Lung (tissue), 12 donors: Measurements from ENCODE around the gene TRIM14. TPM values are rescaled to one million over a fixed set of nuclear protein-coding genes. Genes with fewer than 3 reads are reported as not detected.

Experiments used
- ATAC-seq: fragments of 200-7000 bp; cut with Tn5 transposase; one replicate; pipeline ENCODE4 v1.9.1; 2020; ENCODE audit warnings: moderate number of reproducible peaks; ENCODE audit not compliant: insufficient read depth, low FRiP score
- DNase-seq, 3 donors: peaks; one replicate each; pipeline ENCODE4 v3.0.0-alpha.2; 2013 to 2017
- H3K27ac ChIP-seq, 2 donors: one replicate each; pipeline ENCODE4 v1.5.1; 2013; ENCODE audit warnings: mild to moderate bottlenecking in 2 of 2, moderate library complexity in 2 of 2, control low read depth in 1 of 2, inconsistent platforms in 1 of 2, low read depth in 1 of 2, low read length in 1 of 2
- H3K27me3 ChIP-seq, 3 donors: one replicate each; pipeline ENCODE4 v1.5.1; 2013; ENCODE audit warnings: low read length in 2 of 3; ENCODE audit not compliant: control insufficient read depth in 3 of 3, insufficient read depth in 3 of 3
- H3K36me3 ChIP-seq, 4 donors: one replicate each; pipeline ENCODE4 v1.5.1; 2013; ENCODE audit warnings: low read length in 4 of 4, mild to moderate bottlenecking in 1 of 4, moderate library complexity in 1 of 4; ENCODE audit not compliant: control insufficient read depth in 4 of 4, insufficient read depth in 4 of 4
- H3K4me1 ChIP-seq, 5 donors: one replicate each; pipeline ENCODE4 v1.5.1; 2013; ENCODE audit warnings: low read length in 5 of 5, mild to moderate bottlenecking in 2 of 5, moderate library complexity in 1 of 5; ENCODE audit not compliant: control insufficient read depth in 5 of 5, insufficient read depth in 5 of 5
- H3K4me3 ChIP-seq: one replicate; pipeline ENCODE4 v1.5.1; 2013; ENCODE audit warnings: mild to moderate bottlenecking, control low read depth, moderate library complexity
- H3K9ac ChIP-seq, 2 donors: one replicate each; pipeline ENCODE4 v1.5.1; 2013; ENCODE audit warnings: low read length in 2 of 2, control low read depth in 1 of 2; ENCODE audit not compliant: insufficient read depth in 1 of 2
- H3K9me3 ChIP-seq, 4 donors: one replicate each; pipeline ENCODE4 v1.5.1; 2013; ENCODE audit warnings: low read length in 3 of 4, mild to moderate bottlenecking in 1 of 4, moderate library complexity in 1 of 4; ENCODE audit not compliant: control insufficient read depth in 4 of 4, insufficient read depth in 3 of 4
- CTCF ChIP-seq: IDR thresholded peaks from 2 replicates; pipeline ENCODE4 v1.5.1; 2012; ENCODE audit warnings: mild to moderate bottlenecking; ENCODE audit errors: control extremely low read depth, extremely low read depth
- WGBS, 2 donors: extraction: QIAGEN DNeasy Blood & Tissue Kit; methylation state at CpG; one replicate each; pipeline ENCODE4 v1.1.7; 2013; 5-methylcytosine and 5-hydroxymethylcytosine counted together
- polyA plus RNA-seq, 2 donors: library from polyadenylated mRNA; stranded (reverse); fragments of 200-250 nt; gene quantifications; one replicate each; pipeline ENCODE4 v1.2.1, GENCODE V29; 2013
- total RNA-seq, 2 donors: library from RNA; depleted of rRNA in 1 of 2; stranded (reverse); fragments of >200 nt in 1 of 2; gene quantifications; one replicate each; pipeline ENCODE4 v1.2.1, GENCODE V29; 2014 to 2021
- donor health status: control.
- donor health status: control.
- donor health status: Bipolar disorder and iron deficiency.
- donor health status: healthy.
- donor health status: DM: yes; HTN: yes; CAD: no.

TRIM14 gene
- total and polyA plus RNA-seq, 4 donors = 5.0 to 42.7 (median 12.1) TPM

- Histone ChIP-seq H3K4me3 (no peak overlapping the region), H3K9me3 (no peaks in the 10 kb centered on the region), H3K27ac (no peak overlapping the region), H3K4me1 (peaks cover 0 to 3% (median 2%) of the 10 kb centered on the region in 5 donors), H3K9ac (no peak overlapping the region), H3K27me3 (no peaks in the 10 kb centered on the region), H3K36me3 (peaks cover 0 to 7% (median 3%) of the 10 kb centered on the region in 4 donors)
- no peak for TF ChIP-seq CTCF
- DNase-seq (no peak), ATAC-seq (no peak)
- 98 to 99% methylated on average over 7 of the region's 7 CpGs for WGBS, 2 donors
Observed at GRCh38 chr9:98070704-98071103, 48.3 kb downstream of the TRIM14 start.

GRCh38 chr9:98069551-98069950, 49.5 kb downstream of the TRIM14 start:
- no peak overlapping the region for H3K4me3 ChIP-seq
- H3K27me3 ChIP-seq = no peaks in the 10 kb centered on the region
- no peak for TF ChIP-seq CTCF
- H3K4me1 ChIP-seq = peaks cover 0 to 3% (median 1%) of the 10 kb centered on the region in 5 donors
- no peak overlapping the region for H3K9ac ChIP-seq
- 89 to 95% methylated on average over 6 of the region's 6 CpGs for WGBS, 2 donors
- no peaks in the 10 kb centered on the region for H3K9me3 ChIP-seq
- no peak overlapping the region for H3K27ac ChIP-seq
- peaks cover 0 to 10% (median 6%) of the 10 kb centered on the region in 4 donors for H3K36me3 ChIP-seq
- ATAC-seq = no peak
- no peak for DNase-seq

GRCh38 chr9:98067184-98067583, 51.8 kb downstream of the TRIM14 start:
- peaks cover 0 to 16% (median 11%) of the 10 kb centered on the region in 4 donors for H3K36me3 ChIP-seq
- no peak for TF ChIP-seq CTCF
- peaks cover 0 to 2% (median 0%) of the 10 kb centered on the region in 5 donors for H3K4me1 ChIP-seq
- no peak for ATAC-seq
- no peaks in the 10 kb centered on the region for H3K9me3 ChIP-seq
- no peak overlapping the region for H3K9ac ChIP-seq
- no peaks in the 10 kb centered on the region for H3K27me3 ChIP-seq
- DNase-seq = no peak
- H3K4me3 ChIP-seq = no peak overlapping the region
- H3K27ac ChIP-seq = no peak overlapping the region
- 74 to 93% methylated on average over 2 of the region's 2 CpGs for WGBS, 2 donors

DNA sequence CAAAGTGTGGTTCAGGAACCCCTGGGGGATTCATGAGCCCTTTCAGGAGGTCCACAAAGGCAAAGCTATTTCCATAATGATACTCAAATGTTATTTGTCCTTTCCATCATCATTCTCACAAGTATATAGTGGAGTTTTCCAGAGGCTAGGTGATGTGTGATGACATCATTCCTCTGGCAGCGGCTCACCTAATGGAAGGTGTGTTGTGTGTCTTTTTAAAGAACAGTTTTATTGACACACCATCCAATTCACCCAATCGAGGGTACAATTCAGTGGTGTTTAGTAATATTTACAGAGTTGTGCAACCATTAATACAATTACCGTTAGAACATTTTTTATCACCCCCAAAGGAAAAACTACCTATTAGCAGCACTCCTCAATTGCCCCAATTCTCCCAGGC, 52.8 kb downstream of the TRIM14 start:
- no peak overlapping the region for H3K9ac ChIP-seq
- H3K4me1 ChIP-seq = no peaks in the 10 kb centered on the region
- whole genome bisulfite sequencing, 2 donors = 70 to 77% methylated on average over 3 of the region's 3 CpGs
- ATAC-seq = no peak
- no peak overlapping the region for H3K27ac ChIP-seq
- DNase-seq = no peak
- no peaks in the 10 kb centered on the region for H3K9me3 ChIP-seq
- no peaks in the 10 kb centered on the region for H3K27me3 ChIP-seq
- TF ChIP-seq CTCF = no peak
- H3K36me3 ChIP-seq = peaks cover 0 to 21% (median 11%) of the 10 kb centered on the region in 4 donors
- no peak overlapping the region for H3K4me3 ChIP-seq
